ENCODE data around the gene EPN1. TPM values are rescaled to one million over a fixed set of nuclear protein-coding genes. Genes with fewer than 3 reads are reported as not detected.

Gene EPN1
- polyA plus RNA-seq, 1 of the 3 experiments (the other 2 are of a cell fraction), result 134 TPM

DNA sequence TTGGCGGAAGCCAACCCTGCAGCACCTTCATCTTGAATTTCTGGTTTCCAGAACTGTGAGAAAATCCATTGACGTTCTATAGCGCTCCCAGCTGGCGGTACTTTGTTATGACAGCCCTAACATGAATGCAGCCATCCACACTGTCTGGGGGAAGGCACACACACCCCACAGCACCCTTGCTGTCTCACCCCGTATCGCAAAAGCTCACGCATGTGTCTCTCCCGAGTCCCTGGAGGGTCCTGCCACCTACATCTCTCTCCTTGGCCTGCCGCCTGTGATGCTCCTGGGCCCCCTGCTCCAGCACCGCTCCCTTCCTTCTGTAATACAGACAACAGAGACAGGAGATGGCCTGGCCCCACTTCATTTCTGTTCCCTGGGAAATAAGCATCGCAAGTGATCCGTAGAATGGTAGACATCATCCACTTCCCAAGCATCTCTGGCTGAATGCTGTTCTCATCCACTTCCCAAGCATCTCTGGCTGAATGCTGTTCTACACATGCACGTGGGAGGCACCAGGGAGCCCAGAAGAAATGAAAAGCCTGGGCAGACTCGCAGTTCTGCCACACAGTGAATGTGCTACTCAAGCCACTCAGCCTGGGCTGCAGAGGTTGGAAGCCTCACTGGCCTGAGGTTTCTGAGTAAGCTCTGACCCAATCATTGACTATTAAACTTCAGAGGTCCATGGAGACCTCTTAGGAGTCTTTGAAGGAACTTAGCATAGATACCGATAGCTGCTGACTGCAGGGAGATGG is 29.6 kb downstream of the EPN1 start:
- no peaks in the 10 kb centered on the region for H4K20me1 ChIP-seq (ENCODE audit: insufficient read depth)
- peaks cover 1% of the 10 kb centered on the region for H3F3A ChIP-seq (replicated peaks; ENCODE audit: insufficient read depth)
- H2AFZ ChIP-seq (ENCODE audit: low read depth), result no peak overlapping the region
- H3K4me1 ChIP-seq (ENCODE audit: control insufficient read depth in 1 of 2, insufficient read depth in 2 of 2, low read depth in 1 of 2, low read length in 1 of 2), result no peaks in the 10 kb centered on the region; a peak in 1 of 4 replicates
- no peak overlapping the region for H3K27ac ChIP-seq (ENCODE audit: low read depth in 2 of 2, low read length in 1 of 2)
- no peak overlapping the region for H3K4me3 ChIP-seq (ENCODE audit: low read depth in 2 of 2, low read length in 1 of 2)
- ChIA-PET CTCF (interaction anchor here (0.7 to 2.3 kb wide), 8 partner anchors 9 to 75 kb away, joined by 3 to 8 read pairs (median 3); no protein-coding TSS in a partner anchor), POLR2A (no interaction called here)
- TF ChIP-seq RFX5 (IDR thresholded peaks at IDR 0.05; ENCODE audit: low read length) (no peak), PBX3 (IDR thresholded peaks at IDR 0.05) (no peak), CHD2 (IDR thresholded peaks at IDR 0.05; ENCODE audit: low read length, partially characterized antibody) (no peak), GATA2 (CRISPR knock-in tag; IDR thresholded peaks at IDR 0.05) (no peak), MEF2A (IDR thresholded peaks at IDR 0.05; ENCODE audit: borderline replicate concordance, low read depth) (no peak), SIN3A (IDR thresholded peaks at IDR 0.05; ENCODE audit: borderline replicate concordance, low read depth, low read length) (no peak), FOXM1 (IDR thresholded peaks at IDR 0.05; ENCODE audit: low read depth) (no peak), ELF1 (IDR thresholded peaks at IDR 0.05) (no peak), SMC3 (IDR thresholded peaks at IDR 0.05; ENCODE audit: low read depth, low read length) (no peak)
- TF ChIP-seq, protein P1, sequence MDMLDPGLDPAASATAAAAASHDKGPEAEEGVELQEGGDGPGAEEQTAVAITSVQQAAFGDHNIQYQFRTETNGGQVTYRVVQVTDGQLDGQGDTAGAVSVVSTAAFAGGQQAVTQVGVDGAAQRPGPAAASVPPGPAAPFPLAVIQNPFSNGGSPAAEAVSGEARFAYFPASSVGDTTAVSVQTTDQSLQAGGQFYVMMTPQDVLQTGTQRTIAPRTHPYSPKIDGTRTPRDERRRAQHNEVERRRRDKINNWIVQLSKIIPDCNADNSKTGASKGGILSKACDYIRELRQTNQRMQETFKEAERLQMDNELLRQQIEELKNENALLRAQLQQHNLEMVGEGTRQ (IDR thresholded peaks at IDR 0.05; ENCODE audit: borderline replicate concordance, low read depth, low read length), result no peak
- TF ChIP-seq, protein P2, sequence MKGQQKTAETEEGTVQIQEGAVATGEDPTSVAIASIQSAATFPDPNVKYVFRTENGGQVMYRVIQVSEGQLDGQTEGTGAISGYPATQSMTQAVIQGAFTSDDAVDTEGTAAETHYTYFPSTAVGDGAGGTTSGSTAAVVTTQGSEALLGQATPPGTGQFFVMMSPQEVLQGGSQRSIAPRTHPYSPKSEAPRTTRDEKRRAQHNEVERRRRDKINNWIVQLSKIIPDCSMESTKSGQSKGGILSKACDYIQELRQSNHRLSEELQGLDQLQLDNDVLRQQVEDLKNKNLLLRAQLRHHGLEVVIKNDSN (IDR thresholded peaks at IDR 0.05; ENCODE audit: borderline replicate concordance, low read depth), result no peak
- no peak for DNase-seq
- no peaks in the 10 kb centered on the region for H3K9me2 ChIP-seq
- H3K27me3 ChIP-seq (ENCODE audit: insufficient read depth), result peaks cover 6% of the 10 kb centered on the region; the same call in 1 of the 2 replicates
- 97% methylated on average over 14 of the region's 15 CpGs for WGBS (ENCODE audit: low lambda C conversion rate)
- H3K79me2 ChIP-seq (ENCODE audit: insufficient read depth), result no peaks in the 10 kb centered on the region
- no peak overlapping the region for H3K4me2 ChIP-seq
- H3K9me3 ChIP-seq, result no peaks in the 10 kb centered on the region
- no peak overlapping the region for H3K9ac ChIP-seq
- peaks cover 0 to 7% of the 10 kb centered on the region in 2 experiments for H3K36me3 ChIP-seq (replicated peaks in 1 of 2; ENCODE audit: control insufficient read depth in 1 of 2, insufficient read depth in 2 of 2, low read length in 1 of 2)

DNA sequence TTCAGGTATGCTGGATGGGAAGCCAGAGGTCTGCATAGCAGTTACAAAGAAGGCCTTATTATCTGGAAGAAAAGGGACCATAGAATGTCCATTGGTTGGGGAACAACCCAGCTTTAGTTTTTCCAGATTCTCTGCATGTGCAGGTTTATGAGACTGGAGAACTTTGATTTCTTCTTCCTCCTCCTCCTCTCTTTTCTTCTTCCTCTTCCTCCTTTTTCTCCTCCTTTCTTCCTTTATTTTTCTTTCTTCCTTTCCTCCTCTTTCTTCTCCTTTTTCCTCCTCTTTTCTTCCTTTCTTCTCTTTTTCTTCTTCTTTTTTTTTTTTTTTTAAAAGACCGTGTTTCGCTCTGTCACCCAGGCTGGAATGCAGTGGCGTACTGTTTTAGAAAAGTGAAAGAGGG is 30.9 kb downstream of the EPN1 start:
- POLR2A ChIA-PET, result no interaction called here
- no peaks in the 10 kb centered on the region for H3K4me1 ChIP-seq (ENCODE audit: control insufficient read depth in 1 of 2, insufficient read depth in 2 of 2, low read depth in 1 of 2, low read length in 1 of 2)

More for the DNA sequence above, 30.9 kb downstream of the EPN1 start:
- 76% methylated on average over 3 of the region's 3 CpGs for WGBS (ENCODE audit: low lambda C conversion rate)
- Histone ChIP-seq H3K9ac (no peak overlapping the region), H3K27ac (ENCODE audit: low read depth in 2 of 2, low read length in 1 of 2) (no peak overlapping the region), H3K4me2 (no peak overlapping the region), H3K79me2 (ENCODE audit: insufficient read depth) (no peaks in the 10 kb centered on the region), H3K36me3 (replicated peaks in 1 of 2; ENCODE audit: control insufficient read depth in 1 of 2, insufficient read depth in 2 of 2, low read length in 1 of 2) (peaks cover 0 to 2% of the 10 kb centered on the region in 2 experiments), H3K27me3 (ENCODE audit: insufficient read depth) (peaks cover 13% of the 10 kb centered on the region), H2AFZ (ENCODE audit: low read depth) (no peak overlapping the region), H4K20me1 (ENCODE audit: insufficient read depth) (no peaks in the 10 kb centered on the region), H3K4me3 (ENCODE audit: low read depth in 2 of 2, low read length in 1 of 2) (no peak overlapping the region), H3F3A (replicated peaks; ENCODE audit: insufficient read depth) (peaks cover 4% of the 10 kb centered on the region), H3K9me3 (no peaks in the 10 kb centered on the region), H3K9me2 (no peaks in the 10 kb centered on the region)
- no peak for TF ChIP-seq NRF1 (IDR thresholded peaks at IDR 0.05; ENCODE audit: low read depth, low read length)
- no peak for TF ChIP-seq JUND (IDR thresholded peaks at IDR 0.05)
- TF ChIP-seq CHD2 (IDR thresholded peaks at IDR 0.05; ENCODE audit: low read length, partially characterized antibody), result no peak
- no peak for TF ChIP-seq GABPA (IDR thresholded peaks at IDR 0.05; ENCODE audit: low read depth)
- CTCF ChIA-PET, result interaction anchor here (1.0 to 1.4 kb wide), 2 partner anchors 34 to 74 kb away, joined by 3 to 5 read pairs; no protein-coding TSS in a partner anchor
- DNase-seq, result no peak

Data from SK-N-SH (cell line).